Right forelimb (tissue), 1 donor: Measurements from ENCODE around the gene GNG12.
A peak's percentile ranks its signal among the peaks of the same experiment; 100 is the strongest.

ENCODE experiments used
- DNase-seq: peaks from one replicate; pipeline ENCODE4 v3.0.0-alpha.2; 2018

GNG12 gene

DNA sequence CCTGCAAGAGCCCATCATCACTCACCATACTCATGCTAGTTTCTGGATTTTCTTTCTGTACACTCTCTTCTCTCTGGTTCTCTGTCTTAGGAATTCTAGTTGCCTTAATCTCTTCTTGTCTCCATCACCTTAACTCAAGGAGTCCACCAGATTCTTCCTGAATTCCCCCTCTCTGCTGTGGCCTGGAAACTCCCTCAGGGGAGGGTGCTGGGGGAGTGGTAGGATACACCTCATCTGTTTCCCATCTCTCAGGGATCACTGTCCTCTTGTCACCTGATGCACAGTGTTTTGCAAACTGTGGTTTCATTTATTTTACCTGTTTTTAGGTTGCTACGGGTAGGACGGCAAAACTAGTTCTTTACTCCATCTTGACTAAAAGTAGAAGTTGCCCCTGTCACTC is 6.6 kb upstream of the GNG12 start:
- no peak for DNase-seq

DNA sequence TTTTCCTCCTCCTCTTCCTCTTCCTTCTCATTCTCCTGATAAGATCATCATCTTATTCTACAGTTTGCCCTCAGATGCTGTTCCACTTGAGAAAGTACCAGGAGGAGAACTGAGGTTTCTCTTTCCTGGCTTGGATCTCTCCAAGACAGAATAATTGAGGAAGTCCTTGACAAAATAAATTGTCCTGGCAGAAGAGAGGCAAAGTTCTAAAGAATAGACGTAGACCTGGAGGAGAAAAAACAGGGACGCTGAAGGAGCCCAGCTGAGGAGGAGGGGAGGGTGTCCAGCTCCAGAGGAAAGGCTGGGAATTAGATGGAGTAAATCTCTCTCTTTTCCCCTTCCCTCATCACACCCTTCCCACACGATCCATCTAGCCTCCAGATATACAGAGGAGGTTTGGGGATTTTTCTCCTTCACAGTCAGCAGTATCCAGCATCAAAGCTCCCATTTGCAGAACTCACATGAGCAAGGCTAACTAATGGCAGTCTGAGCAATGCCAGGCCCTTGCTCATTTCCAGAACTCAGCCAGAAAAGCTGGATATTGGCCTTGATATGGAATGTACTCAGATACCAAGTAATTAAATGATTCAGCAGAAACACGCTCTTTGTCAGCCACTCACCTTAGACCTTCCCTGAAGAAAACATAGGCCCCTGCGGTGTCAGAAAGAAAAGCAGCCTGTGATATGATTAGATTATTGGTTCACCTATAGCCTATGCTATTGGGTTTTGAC is 5.1 kb upstream of the GNG12 start:
- no peak for DNase-seq

DNA sequence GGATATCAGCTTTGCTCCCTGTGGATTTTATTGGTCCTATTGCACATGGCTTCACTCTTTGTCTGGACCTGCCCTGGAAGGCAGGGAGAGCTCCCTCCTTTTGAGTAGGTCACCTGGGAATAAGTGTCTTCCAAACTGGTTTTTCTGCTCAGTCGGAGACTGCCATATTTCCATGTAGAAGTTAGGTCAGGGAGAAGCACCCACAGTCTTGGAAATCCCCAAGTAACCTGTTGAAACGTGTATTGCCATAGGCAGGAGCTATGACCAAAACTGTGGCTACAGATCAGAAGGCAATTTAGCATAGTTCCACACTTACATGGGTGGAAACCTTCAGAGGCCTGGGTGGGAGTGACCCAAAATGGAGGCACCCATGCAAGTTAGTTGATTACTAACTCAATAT is 3.5 kb upstream of the GNG12 start:
- DNase-seq = no peak

DNA sequence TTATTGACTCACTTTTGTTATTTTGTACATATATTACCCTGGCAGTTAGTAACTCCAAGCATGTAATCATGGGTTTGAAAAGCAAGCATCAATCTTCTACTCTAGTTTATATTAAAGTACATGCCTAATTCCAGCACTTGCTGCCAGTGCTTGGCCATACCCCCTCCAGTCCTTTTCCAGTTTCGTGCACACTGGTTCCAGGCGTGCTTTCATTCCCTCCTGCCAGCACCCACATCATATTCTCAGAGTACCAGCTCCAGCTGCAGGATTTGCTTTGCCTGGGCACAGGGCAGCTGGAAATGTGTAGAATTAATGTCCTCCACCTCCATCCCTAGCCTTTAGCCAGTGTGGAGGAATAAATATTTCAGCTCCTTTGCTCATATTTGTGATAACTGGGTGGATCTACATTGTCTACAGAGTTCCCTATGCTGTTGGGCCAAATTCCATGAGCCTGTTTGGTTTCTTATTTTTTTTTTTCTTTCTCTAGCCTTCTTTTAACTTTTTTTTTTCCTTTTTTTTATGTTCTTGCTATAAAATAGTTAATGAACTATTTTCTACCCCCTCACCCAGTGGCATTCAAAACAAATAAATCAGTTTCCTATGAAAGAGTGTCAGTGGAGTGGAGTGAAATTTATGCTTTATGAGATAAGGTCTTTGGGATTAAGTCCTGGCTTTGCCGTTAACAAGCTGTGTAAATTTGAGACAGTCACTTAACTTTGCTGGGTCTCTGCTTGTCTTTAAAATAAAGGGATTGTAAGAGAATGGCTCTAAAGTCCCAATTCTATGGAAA is 2.6 kb upstream of the GNG12 start:
- no peak for DNase-seq

DNA sequence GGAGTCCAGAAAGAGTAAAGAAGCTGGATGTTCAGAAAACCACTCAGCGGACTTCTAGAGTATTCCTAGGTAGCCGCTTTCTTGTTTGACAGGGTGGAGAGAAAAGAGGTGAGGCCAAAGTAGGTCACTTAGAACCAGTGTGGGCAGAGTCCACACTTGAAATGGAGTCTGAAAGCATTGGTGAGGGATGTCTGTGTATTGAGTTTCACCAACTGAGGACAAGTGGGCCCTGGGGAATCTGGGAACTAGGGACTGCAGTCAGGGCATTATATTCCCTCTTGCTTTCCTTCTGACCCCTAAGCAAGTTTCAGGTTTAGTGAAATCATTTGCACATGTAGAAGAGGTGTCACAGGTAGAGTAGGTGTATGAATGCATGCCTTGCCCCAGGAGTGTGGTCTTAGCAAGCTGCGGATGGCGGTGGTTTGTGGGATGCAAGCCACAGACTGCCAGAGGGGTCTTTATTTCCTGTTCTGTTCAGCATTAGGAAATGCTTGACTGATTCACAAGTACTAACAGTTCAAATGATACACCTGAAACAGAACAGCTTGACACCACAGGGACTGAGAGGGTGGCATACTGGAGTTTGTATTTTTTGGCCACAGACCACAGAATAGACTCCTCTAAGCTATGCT is 1.1 kb upstream of the GNG12 start:
- DNase-seq = no peak

DNA sequence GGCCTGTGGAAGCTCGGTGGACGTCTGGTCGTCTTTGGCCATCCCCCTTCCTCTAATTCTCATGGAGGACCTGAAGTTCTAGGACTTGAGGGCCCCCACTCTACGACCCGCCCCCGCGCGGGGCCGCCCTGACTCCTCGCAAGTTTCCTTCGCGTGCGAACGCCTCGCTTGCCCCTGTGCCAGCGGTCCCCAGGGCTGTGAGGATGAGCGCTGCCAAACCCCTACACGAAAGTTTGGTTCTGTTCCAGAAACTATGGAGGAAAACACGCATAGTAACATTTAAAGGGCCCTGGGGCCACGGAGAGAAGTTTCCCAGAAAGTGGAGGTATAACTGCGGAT is 304 bp upstream of the GNG12 start:
- no peak for DNase-seq

DNA sequence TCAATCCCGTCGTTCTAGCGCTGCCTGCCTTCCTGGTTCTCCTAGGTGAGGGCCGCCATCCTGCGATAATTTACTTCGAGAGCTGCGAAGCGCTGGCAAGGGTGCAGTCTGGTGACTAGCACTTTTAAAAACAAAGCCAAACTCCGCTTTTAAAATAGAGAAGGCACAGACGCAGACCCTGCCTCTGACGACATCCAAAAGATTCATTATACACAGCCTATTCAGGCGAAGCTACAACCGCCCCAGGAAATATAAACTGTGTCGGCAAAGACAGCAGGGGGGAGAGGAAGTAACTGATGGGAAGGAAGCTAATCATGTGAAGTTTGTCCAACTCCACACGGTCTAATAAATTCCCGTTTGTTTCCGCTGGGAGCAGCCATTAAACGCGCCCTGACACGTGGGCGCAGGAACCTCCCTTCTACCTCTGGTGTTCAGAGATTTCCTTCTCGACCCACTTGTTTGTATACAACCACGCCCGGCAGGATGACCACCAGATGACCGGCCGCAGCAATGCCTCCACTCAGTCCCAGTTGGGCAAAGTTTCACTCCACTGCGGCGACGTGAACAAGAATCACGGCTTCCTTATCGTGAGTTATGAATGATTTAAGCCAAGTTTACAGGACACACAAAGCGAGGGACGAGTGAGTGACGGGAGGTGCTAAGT is 1.3 kb downstream of the GNG12 start:
- DNase-seq = peak; percentile 69

DNA sequence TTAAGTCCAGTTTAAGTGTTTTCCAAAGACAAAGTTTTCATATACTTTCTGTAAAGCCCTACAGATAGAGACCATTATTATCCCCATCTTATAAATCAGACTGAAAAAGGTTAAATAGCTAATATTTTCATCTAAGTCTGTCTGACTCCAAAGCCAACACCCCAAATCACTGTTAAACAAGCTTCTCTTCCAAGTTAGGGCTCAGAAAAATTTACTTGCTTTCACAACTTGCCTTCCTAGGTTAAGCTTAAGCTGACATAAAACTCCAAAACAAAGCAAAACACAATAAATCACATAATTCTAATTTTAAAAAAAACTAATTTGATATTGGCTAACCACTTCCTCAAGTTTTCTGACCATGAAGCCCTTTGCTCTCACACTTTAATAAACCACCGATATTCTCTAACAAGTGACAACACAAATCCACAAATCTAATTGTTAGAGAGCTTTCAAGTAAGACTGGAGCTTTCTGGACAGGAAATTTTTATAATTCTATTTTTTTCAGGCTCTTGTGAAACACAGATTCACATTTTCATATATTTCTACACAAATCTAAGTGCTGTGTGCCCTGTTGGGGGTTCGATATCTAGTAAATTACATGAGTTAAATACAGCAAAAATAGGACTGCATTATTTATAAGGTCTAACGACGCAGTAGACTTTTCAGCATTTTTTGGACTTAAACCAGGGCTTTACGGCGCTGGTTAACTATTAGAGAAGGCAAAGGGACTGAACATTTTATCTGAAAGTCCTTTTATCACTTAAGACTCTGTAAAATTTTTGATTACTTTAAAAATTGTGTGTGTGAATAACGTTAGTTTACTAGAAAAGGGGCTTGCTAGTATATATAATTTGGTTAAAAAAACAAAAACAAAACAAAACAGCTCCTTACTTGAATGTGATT is 2.1 kb downstream of the GNG12 start:
- DNase-seq = no peak

DNA sequence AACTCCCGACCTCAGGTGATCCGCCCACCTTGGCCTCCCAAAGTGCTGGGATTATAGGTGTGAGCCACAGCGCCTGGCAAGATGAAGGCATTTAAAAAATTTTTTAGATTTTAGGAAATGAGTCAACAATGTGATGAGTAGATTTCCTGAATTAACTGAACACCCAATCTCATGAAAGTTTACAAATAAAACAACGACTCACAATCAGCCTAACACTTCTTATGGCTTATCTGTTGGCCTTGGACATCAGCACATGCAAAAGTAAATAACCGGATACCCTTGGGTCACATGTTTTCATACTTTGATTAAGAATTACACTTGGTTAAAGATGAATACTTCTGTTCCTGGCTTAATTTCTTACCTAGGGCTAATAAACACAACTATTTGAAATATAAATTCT is 3.0 kb downstream of the GNG12 start:
- no peak for DNase-seq

DNA sequence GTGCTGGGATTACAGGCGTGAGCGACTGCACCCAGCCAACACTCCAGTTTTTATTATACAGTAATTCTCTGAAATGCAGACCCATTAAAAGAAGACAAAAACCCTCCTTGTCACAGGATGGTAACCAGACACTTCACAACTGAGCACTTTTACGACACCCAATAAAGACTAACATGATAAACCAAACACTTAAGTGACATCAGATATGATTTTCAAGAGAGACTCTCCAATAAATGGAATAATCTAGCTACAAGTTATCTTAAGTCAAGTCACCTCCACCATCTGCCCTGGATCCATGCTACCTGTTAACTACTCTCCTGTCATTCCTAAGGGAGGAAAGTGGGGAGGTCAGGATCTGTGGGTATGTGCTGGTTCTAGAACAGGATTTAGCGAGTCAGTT is 5.6 kb downstream of the GNG12 start:
- DNase-seq = no peak

DNA sequence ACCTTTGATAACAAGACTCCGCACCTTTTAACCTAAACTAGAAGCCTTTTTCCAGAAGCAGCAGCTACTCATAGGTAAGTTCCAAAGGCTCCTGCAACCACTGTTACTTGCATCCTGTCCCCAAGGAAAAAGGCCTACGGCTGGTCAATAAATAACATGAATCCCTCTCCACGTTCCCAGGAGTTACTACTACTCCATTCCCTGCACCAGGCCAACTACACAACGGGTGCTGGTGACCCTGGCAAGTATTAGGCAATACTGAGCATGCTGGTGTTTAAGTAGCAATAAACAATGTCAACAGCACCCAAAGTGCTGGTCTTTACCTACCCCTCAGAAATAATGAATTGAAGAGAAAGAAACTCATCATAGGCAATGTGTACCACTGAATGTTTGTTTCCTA is 7.7 kb downstream of the GNG12 start:
- no peak for DNase-seq

DNA sequence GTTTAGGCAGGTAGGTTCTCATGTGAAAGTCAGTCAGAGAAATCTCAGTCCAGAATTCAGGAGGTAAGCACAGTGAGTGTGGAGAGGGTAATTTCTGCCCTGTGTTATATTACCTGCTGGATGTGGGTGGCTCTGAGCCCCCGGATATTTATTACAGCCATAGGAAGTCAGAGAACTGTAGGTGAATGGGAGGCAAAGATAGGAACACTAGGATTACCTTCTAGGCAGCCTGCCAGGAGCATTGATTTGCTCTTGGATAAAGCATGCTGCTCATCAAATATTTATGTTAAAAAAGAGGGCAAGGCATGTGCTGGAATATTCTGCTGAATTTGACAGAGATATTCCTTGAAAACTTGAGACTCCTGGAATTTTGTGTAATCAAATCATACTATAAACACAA is 8.5 kb downstream of the GNG12 start:
- no peak for DNase-seq

DNA sequence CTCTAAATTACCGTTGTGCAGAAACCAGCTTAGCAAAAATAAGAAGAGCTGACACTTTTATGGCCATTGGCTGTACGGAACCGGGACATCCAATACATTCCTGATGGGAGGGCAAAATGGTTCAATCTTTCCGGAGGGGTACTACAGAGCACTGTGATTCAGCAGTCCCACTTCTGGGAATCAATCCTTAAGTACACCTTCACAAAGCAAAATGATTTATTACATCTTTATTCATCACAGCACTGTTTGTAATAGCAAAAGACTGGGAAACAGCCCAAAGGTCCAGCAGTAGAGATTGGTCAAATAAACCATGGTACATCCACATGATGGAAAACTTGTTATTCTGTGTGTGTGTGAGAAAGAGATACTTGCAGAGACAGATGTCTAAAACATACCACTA is 9.7 kb downstream of the GNG12 start:
- DNase-seq = no peak

DNA sequence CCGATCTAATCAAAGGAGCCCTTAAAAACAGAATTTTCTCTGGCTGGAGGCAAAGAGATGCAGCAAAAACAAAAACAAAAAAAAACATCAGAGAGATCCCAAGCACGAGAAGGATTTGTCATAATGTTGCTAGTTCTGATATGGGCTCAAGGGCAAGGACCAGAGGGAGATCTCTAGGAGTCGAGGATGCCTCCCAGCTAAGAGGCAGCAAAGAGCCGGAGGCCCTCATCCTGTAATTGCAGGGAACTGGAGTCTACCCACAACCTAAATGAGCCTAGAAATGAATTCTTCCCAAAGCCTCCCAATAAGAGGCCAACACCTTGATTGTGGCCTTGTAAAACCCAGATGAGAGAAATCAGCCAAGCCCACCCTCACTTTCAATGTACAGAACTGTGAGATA is 12.0 kb downstream of the GNG12 start:
- no peak for DNase-seq

DNA sequence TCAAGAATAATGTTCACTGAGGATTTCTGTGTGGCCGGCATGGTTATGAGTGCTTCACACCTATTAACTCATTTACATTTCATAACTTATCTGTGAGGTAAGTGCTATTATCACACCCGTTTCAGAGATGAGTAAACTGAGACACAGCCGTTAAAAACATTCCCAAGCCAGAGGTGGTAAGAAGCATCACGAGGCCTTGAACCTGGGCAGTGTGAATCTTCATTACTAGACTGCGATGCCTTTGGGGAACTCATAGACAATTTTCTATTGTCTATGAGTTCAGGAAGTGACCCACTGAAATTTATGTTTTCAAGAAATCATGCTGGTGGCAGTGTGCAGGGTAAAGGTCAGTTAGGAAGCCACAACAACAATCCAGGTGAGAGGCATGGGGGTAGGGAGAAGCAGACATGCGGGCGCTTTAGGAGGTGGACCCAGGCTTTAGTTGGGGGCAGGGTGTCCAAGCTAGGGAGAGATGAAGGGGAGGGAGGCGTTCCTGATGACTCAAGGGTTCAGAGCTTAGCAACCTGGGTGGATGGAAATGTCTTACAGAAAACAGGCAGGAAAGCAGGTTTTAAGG is 14.5 kb downstream of the GNG12 start:
- DNase-seq = no peak

DNA sequence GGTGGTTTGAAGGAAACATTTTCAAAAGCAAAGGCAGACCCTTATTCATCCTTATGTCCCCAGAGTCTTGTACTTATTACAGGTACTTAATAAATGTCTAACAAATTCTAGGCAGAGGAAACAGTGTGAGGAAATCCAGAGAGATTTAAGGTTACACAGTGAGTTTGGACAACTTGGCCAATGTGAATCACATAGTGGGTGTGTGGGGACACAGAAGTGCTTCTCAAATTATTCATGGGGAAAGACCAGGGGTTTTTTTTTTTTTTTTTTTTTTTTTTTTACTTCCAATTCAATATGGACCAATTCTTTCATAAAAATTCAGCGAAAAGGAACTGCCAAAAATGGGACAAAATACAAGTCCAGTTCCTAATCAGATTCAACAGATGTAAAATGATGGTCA is 15.1 kb downstream of the GNG12 start:
- no peak for DNase-seq

DNA sequence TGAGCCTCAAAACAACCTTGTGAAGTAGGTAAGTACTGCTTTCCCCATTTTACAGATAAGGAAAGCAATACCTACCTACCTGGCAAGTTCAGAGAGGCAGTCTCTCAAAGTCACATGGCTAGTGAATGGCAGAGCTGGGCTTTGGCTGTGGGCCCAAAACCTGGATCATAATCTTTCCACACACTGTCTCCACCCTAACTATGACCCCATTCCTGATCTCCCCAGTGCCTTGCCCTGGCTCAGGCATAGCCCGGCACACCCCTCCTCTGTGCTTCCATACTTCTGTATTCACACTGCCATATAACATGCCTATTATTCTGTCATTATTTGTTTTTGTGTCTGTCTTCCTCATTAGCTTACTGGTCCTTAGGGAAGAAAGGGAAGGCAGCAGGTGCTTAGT is 15.9 kb downstream of the GNG12 start:
- DNase-seq = no peak

DNA sequence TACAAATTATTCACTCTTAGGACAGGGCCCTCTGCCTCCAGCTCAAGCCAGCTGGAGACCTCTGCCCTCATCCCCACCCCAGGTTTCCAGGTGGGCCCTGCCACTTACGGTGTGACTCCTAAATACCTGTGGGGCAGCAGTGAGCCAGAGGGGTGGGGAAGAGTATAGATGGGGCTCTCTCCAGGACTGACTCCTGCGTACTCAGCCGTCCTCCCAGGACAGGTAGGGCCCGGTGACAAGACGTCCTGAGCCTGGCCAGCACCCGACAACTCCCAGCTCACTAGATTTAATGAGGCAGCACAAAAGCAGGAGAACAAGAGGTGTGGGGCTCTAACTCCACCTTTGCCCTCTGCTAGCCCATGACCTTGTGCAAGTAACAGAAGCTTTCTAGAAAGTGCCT is 16.8 kb downstream of the GNG12 start:
- no peak for DNase-seq

DNA sequence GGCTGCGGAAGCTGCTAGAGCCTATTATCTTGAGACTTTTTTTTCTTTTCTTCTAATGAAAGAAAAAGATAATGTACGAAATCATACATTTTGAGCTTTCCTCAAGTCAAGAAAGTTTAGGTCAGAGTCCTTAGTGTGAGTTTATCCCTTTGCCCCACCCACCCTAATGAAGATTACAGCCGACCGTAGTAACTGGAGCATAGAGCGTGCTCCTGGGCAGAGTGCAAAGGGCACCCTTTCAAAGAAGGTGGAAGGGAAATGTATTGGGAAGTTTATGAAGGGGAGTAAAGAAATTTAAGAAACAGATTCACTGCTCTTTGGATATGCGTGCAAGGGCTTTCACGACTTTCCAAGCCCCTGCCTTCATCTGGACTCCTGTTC is 17.2 kb downstream of the GNG12 start:
- no peak for DNase-seq

DNA sequence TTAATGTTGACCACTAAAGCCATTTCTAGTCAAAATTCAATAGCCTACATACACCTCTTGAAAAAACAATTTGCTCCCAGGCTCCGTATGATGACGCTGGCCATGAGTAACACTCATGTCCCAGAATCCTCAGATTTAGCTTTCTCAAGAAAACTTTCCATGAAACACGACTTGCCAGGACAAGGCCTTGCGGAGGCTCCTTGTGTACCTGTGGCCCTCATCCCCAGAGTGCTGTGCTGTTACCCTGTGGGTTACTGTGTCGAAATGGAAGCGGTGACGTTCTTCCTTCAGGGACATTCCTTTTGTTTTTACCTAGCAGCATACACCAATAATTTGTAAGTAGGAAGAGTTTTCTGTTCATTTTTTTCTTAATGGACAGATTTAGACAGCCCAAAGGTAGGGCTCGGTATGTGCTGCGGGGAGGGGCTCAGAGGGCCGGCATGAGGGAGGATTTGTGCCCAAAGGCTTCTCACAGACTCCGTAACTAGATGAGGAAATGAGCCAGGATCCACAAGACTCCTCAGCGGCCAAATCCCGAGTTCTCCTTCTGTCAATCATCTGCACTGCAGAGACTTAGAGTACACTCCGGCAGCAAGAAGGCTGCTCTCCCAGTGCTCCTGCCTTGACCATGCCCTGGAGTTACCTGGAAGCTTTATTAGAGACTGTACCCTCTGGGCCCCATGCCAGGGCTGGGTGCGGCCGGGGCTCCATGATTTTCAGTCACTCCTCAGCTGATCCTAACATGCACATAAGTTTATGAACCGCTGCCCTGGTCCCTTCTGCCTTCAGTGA is 17.8 kb downstream of the GNG12 start:
- DNase-seq = no peak

DNA sequence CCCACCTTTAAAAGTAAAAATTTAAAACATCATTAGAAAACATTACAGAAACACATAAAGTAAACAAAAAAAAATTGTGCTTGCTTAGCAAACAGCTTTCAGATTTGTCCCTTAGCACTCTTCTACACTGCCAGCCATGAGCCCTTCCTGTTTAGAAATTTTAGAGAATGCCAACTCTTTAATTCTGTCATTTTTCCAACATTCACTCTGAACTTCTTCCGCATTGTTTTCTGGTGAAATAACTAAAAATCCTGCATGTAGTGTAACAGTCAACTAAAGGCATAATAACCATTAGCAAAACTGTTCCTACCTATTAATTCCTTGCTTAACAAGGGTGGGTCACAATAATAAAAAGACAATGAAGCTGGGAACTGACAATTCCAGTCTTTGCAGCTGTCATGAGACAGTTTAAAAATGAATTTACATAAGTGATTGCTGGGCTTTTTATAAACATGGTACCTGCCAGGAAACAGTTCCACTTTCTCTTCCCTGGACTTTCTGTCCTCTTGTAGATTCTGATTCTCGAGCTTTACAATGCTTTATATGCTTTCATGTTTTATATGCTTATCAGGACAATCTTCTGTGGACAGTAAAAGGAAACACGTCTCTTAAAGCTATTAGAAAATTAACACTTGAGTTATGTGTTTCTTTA is 19.0 kb downstream of the GNG12 start:
- DNase-seq = no peak
